HS-27A (cell line): ENCODE results near the gene ZNF488.

ENCODE experiments used
- DNase-seq: peaks from one replicate; pipeline ENCODE4 v3.0.0-alpha.2; 2012; ENCODE audit warnings: low read depth, missing footprints

The ZNF488 gene

GRCh38 chr10:47381427-47382379, 2.4 kb downstream of the ZNF488 start:
- no peak for DNase-seq

GRCh38 chr10:47381103-47381395, 3.0 kb downstream of the ZNF488 start:
- no peak for DNase-seq

- DNase-seq, result no peak
Measured at GRCh38 chr10:47380341-47381102, 3.6 kb downstream of the ZNF488 start.

GRCh38 chr10:47379901-47380300, 4.2 kb downstream of the ZNF488 start:
- DNase-seq, result no peak

- no peak for DNase-seq
Measured at GRCh38 chr10:47379445-47379785, 4.7 kb downstream of the ZNF488 start.

- DNase-seq, result no peak
Measured at GRCh38 chr10:47378606-47379444, 5.3 kb downstream of the ZNF488 start.

GRCh38 chr10:47378183-47378510, 5.9 kb downstream of the ZNF488 start:
- DNase-seq, result no peak

GRCh38 chr10:47376522-47377220, 7.4 kb downstream of the ZNF488 start:
- DNase-seq, result no peak

GRCh38 chr10:47374611-47375536, 9.2 kb downstream of the ZNF488 start:
- no peak for DNase-seq

GRCh38 chr10:47372726-47373125, 11.4 kb downstream of the ZNF488 start:
- DNase-seq, result no peak

GRCh38 chr10:47371629-47372485, 12.2 kb downstream of the ZNF488 start:
- DNase-seq, result no peak

GRCh38 chr10:47370878-47371277, 13.2 kb downstream of the ZNF488 start:
- no peak for DNase-seq

GRCh38 chr10:47370015-47370767, 13.9 kb downstream of the ZNF488 start:
- no peak for DNase-seq

- DNase-seq, result no peak
Measured at GRCh38 chr10:47369251-47369894, 14.7 kb downstream of the ZNF488 start.

GRCh38 chr10:47368431-47369180, 15.5 kb downstream of the ZNF488 start:
- DNase-seq, result no peak

GRCh38 chr10:47367646-47368045, 16.4 kb downstream of the ZNF488 start:
- DNase-seq, result no peak

- DNase-seq, result no peak
Measured at GRCh38 chr10:47366731-47367460, 17.2 kb downstream of the ZNF488 start.
